Spleen (tissue), 13 donors: ENCODE measurements around the gene TAS1R1. TPM values are rescaled to one million over a fixed set of nuclear protein-coding genes. Genes with fewer than 3 reads are reported as not detected.

Experiments
- DNase-seq: peaks from one replicate; pipeline ENCODE4 v3.0.0-alpha.2; 2020
- H3K27ac ChIP-seq, 8 donors: fragments of 200-600 bp; sonication (generic) in 7 of 8; 1 replicate in 4 of 8; 2 replicates in 4 of 8; pipeline versions ENCODE4 v1.5.0 to v1.8.0; 2016 to 2021; ENCODE audit warnings: inconsistent platforms in 4 of 8, mild to moderate bottlenecking in 4 of 8, moderate library complexity in 1 of 8
- H3K27me3 ChIP-seq, 7 donors: fragments of 200-600 bp; sonication (generic) in 6 of 7; replicated peaks in 1 of 7; 1 replicate in 4 of 7; 2 replicates in 3 of 7; pipeline versions ENCODE4 v1.5.0 to v1.8.0; 2016 to 2021; ENCODE audit warnings: inconsistent platforms in 3 of 7, mild to moderate bottlenecking in 1 of 7
- H3K36me3 ChIP-seq, 6 donors: fragments of 200-600 bp; sonication (generic) in 5 of 6; 1 replicate in 4 of 6; 2 replicates in 2 of 6; pipeline versions ENCODE4 v1.5.0 to v1.8.0; 2016 to 2021; ENCODE audit warnings: inconsistent platforms in 2 of 6
- H3K4me1 ChIP-seq, 6 donors: fragments of 200-600 bp; sonication (generic) in 5 of 6; 1 replicate in 3 of 6; 2 replicates in 3 of 6; pipeline versions ENCODE4 v1.5.0 to v1.8.0; 2016 to 2021; ENCODE audit warnings: inconsistent platforms in 3 of 6
- H3K4me3 ChIP-seq, 8 donors: fragments of 200-600 bp; sonication (generic) in 7 of 8; 1 replicate in 4 of 8; 2 replicates in 4 of 8; pipeline versions ENCODE4 v1.5.0 to v1.8.0; 2016 to 2021; ENCODE audit warnings: inconsistent platforms in 4 of 8, mild to moderate bottlenecking in 4 of 8, moderate library complexity in 2 of 8
- H3K9me3 ChIP-seq, 8 donors: fragments of 200-600 bp; sonication (generic) in 7 of 8; 1 replicate in 4 of 8; 2 replicates in 4 of 8; pipeline versions ENCODE4 v1.5.0 to v1.8.0; 2016 to 2021; ENCODE audit warnings: inconsistent platforms in 4 of 8
- CTCF ChIP-seq, 11 experiments: fragments of 200-600 bp in 7 of 11; fragments of 450-650 bp in 4 of 11; sonication (generic) in 4 of 11; IDR thresholded peaks in 8 of 11; conservative IDR thresholded peaks in 3 of 11; 1 replicate in 7 of 11; 2 replicates in 4 of 11; pipeline versions ENCODE4 v1.4.0 to v1.8.0; 2016 to 2021; ENCODE audit warnings: antibody characterized with exemption in 11 of 11, inconsistent platforms in 4 of 11, mild to moderate bottlenecking in 1 of 11
- POLR2A ChIP-seq, 3 donors: fragments of 450-650 bp; IDR thresholded peaks; one replicate each; pipeline ENCODE4 v1.5.1; 2017; ENCODE audit warnings: antibody characterized with exemption in 3 of 3, mild to moderate bottlenecking in 1 of 3
- POLR2AphosphoS5 ChIP-seq, 3 donors: sonication (generic); formaldehyde crosslinking; IDR thresholded peaks; one replicate each; pipeline ENCODE4 v1.5.1; 2017; ENCODE audit warnings: antibody characterized with exemption in 3 of 3
- WGBS, 5 donors: extraction: QIAGEN DNeasy Blood & Tissue Kit in 3 of 5; methylation state at CpG; one replicate each; pipeline versions ENCODE4 v1.1.5 to v1.1.7; 2013 to 2018; 5-methylcytosine and 5-hydroxymethylcytosine counted together
- intact Hi-C: fragments of 100-400 bp; cut with DNase I; formaldehyde crosslinking; loops from one replicate; pipeline ENCODE4 v1.15.0; 2023; ENCODE audit warnings: low total_unique reads
- long read RNA-seq, 2 donors: transcript quantifications; one replicate each; lab custom pipeline, GENCODE V29; 2026
- polyA plus RNA-seq, 3 donors: library from polyadenylated mRNA; stranded (reverse); fragments of 200-250 nt; gene quantifications; one replicate each; pipeline ENCODE4 v1.2.1, GENCODE V29; 2013
- total RNA-seq, 7 donors: library from RNA; depleted of rRNA in 3 of 7; stranded (reverse); fragments of >200 nt in 3 of 7; fragmentation: NEBNext Ultra II Directional in 4 of 7; extraction: Animal tissue kit (Norgen Biotek cat#: 25700) in 4 of 7; gene quantifications; one replicate each; pipeline versions ENCODE4 v1.1.0 to v1.2.1, GENCODE V29; 2016 to 2021
- donor health status: healthy with polysubstance abuse.
- donor health status: DM: no; HTN: no; CAD: no; lungs with moderate emphysema.
- donor health status: DM: no; HTN: no; CAD: no.
- donor health status: Bipolar disorder and iron deficiency.
- donor health status: healthy.
- donor health status: DM: no; HTN: no; CAD: no.
- donor health status: DM: yes; HTN: yes; CAD: no.

TAS1R1 gene
- total RNA-seq (under 1 TPM; 0.13 to 0.88 (median 0.56) TPM), polyA plus RNA-seq (under 1 TPM; 0.09 to 0.51 (median 0.33) TPM)
- long read RNA-seq, donor 1, result 0 reads
- long read RNA-seq, donor 2, result 0 reads

GRCh38 chr1:6554907-6555778, at the start of gene TAS1R1:
TAS1R1 (plus strand) TSS chr1:6555307; CDS start chr1:6555374, 67 bp downstream.
- TF ChIP-seq CTCF (IDR thresholded peaks at IDR 0.05 in 8 of 11, conservative IDR thresholded peaks at IDR 0.05 in 3 of 11), result no peak
- TF ChIP-seq POLR2A (IDR thresholded peaks at IDR 0.05), result no peak
- peak in 2 of 3 donors; percentile 40 to 52 for TF ChIP-seq POLR2AphosphoS5 (IDR thresholded peaks at IDR 0.05)
- Histone ChIP-seq H3K9me3 (no peaks in the 10 kb centered on the region), H3K4me3 (peak within 1 kb of the TSS; percentile 86 to 100 (median 96)), H3K27ac (peak within 1 kb of the TSS; percentile 75 to 88 (median 84)), H3K36me3 (peaks cover 0 to 16% (median 8%) of the 10 kb centered on the region in 6 donors), H3K4me1 (peaks cover 16 to 41% (median 31%) of the 10 kb centered on the region in 6 donors), H3K27me3 (no peaks in the 10 kb centered on the region)
- intact Hi-C loops, result no loop called here
- DNase-seq, result peak; percentile 81
- 65 to 79% (median 73%) methylated on average over 17 to 19 of the region's 19 CpGs for WGBS, 5 donors

- TF ChIP-seq CTCF (IDR thresholded peaks at IDR 0.05 in 8 of 11, conservative IDR thresholded peaks at IDR 0.05 in 3 of 11) (no peak), POLR2AphosphoS5 (IDR thresholded peaks at IDR 0.05) (no peak)
- DNase-seq, result no peak
- H3K4me3 ChIP-seq, result no peak overlapping the region
- peaks cover 14 to 57% (median 42%) of the 10 kb centered on the region in 6 donors for H3K4me1 ChIP-seq
- intact Hi-C loops, result no loop called here
- no peaks in the 10 kb centered on the region for H3K9me3 ChIP-seq
- no peak overlapping the region for H3K27ac ChIP-seq
- WGBS, 5 donors, result 81 to 92% (median 88%) methylated on average over 20 to 31 of the region's 31 CpGs
- no peaks in the 10 kb centered on the region for H3K36me3 ChIP-seq
- H3K27me3 ChIP-seq, result peaks cover 0 to 19% (median 0%) of the 10 kb centered on the region in 7 donors
Measured at GRCh38 chr1:6505367-6506209, 49.5 kb upstream of the TAS1R1 start.

- Histone ChIP-seq H3K27me3 (peaks cover 0 to 19% (median 0%) of the 10 kb centered on the region in 7 donors), H3K36me3 (no peaks in the 10 kb centered on the region), H3K27ac (no peak overlapping the region), H3K4me1 (peaks cover 14 to 48% (median 35%) of the 10 kb centered on the region in 6 donors), H3K4me3 (no peak overlapping the region), H3K9me3 (no peaks in the 10 kb centered on the region)
- WGBS, 5 donors, result 80 to 90% (median 86%) methylated on average over 25 to 31 of the region's 31 CpGs
- no peak for TF ChIP-seq CTCF (IDR thresholded peaks at IDR 0.05 in 8 of 11, conservative IDR thresholded peaks at IDR 0.05 in 3 of 11)
- no peak for TF ChIP-seq POLR2AphosphoS5 (IDR thresholded peaks at IDR 0.05)
- TF ChIP-seq POLR2A (IDR thresholded peaks at IDR 0.05), result no peak
- no peak for DNase-seq
- intact Hi-C loops, result no loop called here
Measured at GRCh38 chr1:6506210-6507036, 48.7 kb upstream of the TAS1R1 start.
